HT-29 (cell line): ENCODE measurements around the gene RGS6. TPM values are rescaled to one million over a fixed set of nuclear protein-coding genes. Genes with fewer than 3 reads are reported as not detected.

ENCODE experiments used
- DNase-seq: peaks from one replicate; pipeline ENCODE4 v3.0.0-alpha.2; 2015; ENCODE audit warnings: low spot score
- total RNA-seq: library from RNA; depleted of rRNA; stranded (reverse); fragments of >200 nt; shearing (Covaris generic); gene quantifications from 2 replicates; pipeline ENCODE4 v1.2.3, GENCODE V29; 2014

Gene RGS6
- total RNA-seq, 1 experiment from 2014 or later = not detected

DNA sequence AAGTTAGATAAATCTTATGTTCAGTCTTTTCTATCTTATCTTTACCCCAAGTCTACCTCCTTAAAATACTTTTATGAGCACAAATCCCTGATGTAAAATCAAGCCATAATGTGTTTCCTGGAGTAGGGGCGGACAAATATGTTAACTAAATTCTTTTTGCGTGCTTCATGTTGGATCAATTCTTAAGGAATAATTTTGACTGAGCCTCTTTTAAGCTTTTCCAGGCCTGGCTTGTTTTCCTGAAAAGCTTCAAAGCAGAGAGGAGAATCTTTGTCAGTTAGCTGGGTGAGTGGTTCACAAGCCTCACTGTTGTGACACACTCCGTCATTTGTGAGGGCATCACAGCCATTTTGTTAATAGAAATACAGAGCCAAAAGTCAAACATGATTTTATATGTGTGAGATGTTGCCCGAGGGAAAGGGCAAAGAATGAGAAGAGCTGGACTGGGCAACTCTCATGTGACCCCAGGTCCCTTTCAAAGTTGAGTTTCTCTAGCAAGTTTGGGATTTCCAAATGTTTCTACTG is 468.9 kb downstream of the RGS6 start:
- no peak for DNase-seq

DNA sequence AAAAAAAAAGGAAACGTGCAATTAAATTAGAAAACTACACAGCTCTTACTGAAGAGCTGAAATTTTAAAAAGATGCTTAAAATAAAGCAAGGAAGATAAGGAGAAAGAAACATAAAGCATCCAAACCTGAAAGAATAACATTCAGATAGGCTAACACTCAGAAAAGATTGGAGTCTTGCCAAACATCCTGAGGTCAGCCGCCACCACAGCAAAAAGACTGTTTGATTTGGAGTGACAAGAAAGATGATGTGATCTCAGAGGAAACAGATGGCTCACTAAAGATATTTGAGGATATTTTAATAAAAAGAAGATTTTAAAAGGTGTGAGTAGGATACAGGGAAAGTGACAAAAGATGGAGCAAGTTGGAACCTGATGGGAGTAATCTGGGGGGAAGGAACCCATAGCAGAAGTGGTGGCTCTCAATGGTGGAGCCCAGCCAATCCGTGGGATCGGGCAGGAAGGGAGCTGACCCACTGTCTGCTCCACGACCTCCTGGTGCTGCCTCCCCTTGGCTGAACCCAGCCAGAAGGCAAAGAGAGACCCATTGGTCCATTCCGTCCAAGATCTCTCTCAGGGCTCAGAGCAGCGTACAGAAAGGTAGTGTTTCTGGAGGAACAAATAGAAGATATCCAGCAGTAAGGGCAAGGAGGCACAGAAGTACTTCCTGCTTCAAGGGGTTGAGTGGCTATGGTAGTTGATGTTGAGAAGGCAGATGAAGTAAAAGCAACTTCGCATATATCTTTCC is 469.6 kb downstream of the RGS6 start:
- no peak for DNase-seq

DNA sequence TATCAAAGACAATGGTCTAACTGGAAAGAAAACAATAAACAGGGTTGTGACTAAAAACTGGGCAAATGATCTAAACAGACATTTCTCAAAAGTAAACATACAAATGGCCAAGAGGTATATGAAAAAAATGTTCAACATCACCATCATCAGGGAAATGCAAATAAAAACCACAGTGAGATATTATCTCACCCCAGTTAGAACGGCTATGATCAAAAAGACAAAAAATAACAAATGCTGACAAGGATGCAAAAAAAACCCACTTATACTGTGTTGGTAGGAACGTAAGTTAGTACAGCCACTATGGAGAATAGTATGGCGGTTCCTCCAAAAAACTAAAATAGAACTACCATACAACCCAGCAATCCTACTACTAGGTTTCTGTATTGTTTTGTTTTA is 470.1 kb downstream of the RGS6 start:
- no peak for DNase-seq

DNA sequence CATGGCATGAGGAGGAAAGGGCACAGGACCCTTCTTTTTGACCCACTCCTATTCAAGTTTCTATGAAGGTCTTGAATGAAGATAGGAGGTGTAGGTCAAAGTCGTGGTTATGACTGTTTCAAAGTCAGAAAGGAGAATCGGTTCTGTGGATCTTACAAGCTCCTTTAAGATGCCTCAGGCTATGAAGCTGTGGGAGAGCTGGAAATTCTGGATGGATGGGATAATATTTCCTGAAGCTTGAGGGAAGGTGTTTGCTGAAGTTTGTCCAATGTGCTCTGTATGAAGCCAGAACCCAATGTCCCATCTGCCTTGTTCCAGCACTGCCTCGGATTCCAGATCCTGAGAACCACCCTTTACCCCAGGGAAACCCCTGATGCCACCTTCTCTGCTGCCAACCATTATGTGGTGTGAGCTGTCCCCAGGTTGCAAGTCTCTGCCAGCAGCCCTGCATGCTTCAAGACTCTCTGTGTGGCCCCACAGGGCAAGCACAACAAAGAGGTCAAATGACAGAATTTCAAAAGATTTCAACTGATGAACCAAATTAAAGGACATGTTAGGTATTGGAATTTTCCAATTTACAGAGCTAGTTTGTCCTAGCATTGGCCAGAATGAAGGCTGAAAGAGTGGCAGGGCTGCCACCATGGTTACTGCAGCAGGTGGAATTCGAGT is 472.0 kb downstream of the RGS6 start:
- no peak for DNase-seq

DNA sequence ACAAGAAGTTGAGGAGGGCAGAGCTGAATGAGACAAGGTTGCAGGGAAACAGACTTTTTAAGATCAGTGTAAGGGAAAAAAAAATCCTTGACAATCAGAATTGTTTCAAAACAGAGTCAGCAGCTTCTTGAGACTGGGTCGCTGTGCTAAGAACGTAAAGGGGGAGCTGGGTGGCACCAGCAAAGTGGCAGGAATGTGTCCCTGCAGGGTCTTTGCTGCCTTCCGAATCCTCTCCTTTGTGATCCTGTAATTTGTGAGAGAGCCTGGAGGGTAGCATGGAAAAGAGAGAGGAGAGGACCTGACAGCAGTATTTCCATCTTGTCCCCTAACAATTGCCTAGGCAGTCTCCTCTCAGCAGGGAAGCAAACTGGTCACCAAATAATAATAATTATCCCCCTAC is 472.8 kb downstream of the RGS6 start:
- DNase-seq = no peak

DNA sequence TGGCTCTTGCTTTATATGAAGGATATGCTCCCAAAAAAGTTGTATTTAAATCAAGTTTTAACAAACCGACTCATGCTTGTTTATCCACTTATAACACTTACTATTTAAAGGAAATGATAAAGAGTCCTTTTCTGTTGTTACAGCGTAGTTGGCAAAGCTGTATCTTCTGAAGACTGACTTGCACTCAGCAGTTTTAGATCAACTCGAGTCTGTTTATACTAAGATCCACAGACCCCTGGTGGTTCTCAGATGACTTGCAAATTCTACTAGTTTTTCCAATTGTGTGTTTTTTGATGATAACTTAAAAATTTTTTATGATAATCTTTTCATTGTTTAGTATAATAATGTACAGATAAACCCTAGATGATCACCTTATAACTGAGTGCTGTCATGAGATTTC is 475.8 kb downstream of the RGS6 start:
- DNase-seq = no peak

DNA sequence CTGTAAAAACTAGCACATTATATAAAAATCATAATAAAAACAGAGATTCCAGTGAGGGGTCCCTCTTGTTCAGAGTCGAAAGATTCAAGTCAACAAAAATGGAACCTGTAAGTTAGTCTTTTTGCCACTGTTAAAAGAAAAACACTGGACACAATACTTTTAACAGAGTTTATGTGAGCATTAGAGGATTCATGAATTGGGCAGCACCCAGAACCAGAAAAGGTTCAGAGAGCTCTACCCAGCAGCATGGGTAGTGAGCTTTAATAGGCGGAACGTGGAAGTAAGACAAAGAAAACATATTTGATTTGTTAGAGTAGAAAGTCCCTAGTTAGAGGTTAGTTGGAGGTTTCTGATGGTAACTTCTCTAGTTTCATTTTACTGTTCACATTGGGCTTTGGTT is 476.8 kb downstream of the RGS6 start:
- no peak for DNase-seq

DNA sequence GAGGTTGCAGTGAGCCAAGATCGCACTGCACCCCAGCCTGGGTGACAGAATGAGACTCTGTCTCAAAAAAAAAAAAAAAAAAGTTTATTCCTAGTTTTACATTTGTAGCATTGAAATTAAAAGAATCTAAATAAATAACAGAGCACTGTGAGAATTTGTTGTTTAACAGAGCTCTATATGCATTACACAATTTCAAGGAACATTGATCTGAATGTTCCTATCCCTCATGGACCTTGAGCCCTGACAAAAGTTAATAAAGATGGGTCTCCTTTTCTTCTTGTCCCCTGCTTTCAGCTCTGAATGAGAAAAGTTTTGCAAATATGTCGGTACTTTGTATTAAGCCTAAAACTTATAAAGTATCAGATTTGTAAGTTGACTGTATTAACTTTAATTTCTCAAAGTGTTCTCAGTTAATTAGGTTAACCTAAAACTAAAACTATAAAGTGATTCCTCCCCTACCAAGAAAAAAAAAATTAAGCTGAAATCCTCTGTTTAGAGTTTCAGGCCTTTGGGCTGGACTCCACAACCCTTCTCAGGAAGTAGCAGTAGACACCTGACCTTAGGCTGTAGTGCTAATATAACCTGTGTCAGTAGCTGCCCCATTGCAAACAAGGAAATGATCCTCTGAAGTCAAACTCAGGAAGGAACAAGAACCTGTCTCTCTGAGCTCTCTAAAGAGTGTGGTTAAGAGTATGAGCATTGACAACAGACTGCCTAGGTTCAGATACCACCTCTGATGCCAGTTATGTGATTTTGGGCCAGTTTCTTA is 484.0 kb downstream of the RGS6 start:
- no peak for DNase-seq

DNA sequence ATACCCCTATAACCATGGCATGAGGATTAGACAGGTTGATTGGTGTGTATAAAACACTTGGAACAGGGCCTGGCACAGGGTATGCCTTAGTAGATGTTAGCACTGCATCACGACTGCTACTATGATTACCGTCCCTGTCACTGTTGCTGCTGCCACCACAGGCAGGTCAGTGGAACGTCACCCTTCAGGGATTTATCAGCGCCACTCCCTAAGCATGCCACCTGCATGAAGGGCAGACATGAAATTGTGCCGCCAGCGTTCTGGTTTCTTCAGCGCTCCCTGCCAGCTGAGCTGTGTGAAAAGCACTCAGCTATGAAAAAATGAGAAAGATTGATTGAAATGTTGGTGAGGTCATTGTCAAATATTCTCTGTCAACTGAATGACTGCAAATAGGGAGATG is 484.7 kb downstream of the RGS6 start:
- peak; percentile 9 for DNase-seq

DNA sequence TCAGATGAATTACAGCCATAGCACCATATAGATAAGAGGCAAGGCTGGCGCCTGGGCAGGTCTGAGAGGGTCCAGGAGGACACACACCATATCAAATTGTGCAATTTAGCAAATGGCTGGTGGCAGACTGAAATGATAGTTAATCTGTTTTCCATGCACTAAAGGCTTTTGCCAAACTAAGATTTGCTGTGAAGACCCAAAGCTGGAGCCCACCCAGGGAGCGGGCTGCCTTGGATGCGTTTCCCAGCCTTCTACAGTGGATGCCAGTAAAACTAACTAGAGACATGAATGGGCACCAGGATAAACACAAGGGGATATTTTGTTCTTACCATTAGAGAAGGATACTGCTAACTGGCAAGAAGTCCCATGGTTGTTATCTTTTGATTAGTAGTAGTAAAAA is 486.6 kb downstream of the RGS6 start:
- no peak for DNase-seq

DNA sequence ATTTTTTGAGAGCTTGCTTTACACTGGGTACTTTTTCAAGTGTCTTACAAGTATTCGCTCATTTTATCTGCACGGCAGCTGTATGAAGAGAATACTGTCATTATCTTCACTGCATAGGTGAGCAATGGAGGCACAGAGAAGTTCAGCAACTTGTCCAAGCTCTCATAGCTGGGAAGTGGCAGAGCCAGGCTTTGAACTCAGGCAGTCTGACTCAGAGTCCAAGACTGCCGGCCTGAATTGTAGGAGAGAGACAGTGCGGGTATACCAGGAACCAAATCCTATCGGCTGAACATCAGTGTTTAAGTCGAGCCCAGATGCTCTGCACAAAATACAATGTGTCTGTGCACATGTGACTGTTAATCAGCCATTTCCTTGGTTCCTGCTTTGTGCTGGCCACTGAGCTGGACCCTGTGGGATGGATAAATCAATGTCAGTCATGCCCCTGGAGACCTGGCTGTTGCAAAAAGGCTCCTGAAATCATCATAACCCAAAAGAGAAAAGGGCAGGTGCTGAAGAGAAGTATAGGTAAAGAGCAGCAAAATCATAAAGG is 487.1 kb downstream of the RGS6 start:
- no peak for DNase-seq

DNA sequence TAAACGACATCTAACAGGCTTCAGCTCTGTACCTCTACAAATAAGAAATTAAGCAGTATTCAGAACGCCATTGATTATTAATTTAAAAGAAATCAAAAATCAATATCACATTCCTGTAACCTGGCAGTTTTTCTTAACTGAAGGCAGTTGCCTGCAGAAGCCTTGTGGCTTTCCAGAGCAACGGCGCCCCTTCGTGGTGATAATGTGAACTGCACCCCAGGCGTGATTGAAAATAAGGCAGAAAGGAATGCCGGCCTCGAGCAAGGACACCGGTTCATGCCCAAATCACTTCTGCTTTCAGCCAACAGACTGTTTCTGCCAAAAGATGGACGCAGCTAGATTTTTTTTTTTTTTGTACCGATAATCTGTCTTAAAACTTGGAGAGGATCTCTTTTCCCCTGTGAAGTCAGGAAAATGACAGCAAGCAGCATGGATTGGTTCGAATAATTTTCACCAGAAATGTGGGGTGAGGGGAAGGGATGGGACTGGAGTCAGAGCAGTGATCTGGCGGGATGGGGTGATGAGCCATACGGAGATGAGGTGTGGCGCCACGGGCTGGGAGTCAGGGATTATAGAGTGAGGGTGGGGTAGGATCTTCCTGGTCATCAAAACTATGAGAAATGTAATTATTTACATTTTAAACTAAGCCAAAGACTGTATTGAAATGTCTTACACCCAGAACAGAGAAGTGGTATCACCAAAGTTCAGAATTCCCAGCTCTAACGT is 488.7 kb downstream of the RGS6 start:
- peak; percentile 58 for DNase-seq

DNA sequence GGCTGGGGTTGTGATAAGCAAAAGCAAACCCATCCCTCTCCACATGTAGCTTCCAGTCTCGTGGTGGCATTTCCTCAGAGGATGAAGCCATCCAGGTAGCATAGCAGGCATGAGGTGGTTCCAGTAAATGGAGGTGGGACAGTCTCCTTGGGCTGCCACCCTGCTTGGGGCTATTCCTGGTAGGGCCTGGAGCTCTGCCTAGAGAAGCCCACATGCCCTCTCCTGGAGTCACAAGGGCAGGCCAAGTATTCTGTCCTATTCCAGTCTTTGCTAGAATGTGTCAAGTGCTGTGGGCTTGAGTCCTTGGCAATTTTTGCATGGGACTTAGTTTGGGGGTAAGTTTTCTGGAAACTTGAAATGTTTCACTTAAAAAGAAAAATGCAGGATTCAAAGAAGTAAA is 491.7 kb downstream of the RGS6 start:
- no peak for DNase-seq

DNA sequence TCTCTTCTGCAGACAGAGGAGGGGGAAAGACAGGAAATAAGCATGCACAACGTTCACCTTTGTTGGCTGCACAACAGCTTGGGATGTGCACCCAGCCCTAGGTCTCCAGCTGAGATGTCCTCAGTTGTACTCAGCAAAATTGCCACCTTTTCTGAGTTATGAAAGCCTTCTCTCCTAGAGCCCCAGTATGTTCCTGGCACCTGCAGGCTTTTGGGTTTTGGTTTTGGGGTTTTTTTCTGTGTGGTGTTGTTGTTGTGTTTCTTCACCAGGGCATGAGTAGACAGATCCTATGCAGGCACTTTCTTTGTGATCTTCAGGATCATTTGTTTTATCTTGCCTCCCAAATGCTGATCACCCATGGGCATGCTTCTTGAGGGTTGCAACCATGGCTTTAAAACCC is 498.2 kb downstream of the RGS6 start:
- no peak for DNase-seq

DNA sequence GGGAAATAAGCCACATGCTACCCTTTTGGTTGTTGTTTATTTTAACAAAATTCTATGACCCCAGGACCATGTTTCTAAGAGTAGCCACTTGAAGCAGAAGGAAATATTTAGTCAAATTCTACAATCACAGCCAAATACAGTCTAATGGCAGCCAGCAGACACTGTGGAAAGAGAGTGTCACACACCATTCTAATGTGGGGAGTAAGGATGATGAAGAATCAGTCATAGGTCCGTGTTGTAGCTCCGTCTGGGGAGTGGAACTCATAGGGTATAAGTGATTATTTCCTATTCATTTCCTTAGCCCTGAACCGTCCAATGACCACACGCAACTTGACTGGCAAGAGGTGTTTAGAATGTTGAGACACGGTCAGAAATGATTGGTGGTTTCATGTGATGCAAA is 500.5 kb downstream of the RGS6 start:
- DNase-seq = no peak

DNA sequence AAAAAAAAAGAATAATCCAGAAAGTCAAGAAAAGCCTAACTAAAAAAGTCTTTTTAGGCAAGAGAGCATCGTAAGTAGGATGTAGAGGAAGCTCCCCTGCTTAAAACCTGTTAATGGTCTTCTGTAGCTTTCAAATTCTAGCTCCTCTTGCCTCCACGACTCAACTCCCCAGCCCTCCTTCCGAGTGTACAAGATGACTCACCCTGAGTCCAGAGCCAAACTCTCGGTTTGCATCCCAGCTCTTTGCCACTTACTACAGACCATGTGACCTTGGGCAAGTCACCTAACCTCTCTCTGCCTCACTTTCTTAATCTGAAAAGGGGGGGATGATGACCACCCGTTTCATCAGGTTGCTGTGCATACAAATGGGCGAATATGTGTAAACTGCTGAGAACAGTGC is 501.3 kb downstream of the RGS6 start:
- no peak for DNase-seq

DNA sequence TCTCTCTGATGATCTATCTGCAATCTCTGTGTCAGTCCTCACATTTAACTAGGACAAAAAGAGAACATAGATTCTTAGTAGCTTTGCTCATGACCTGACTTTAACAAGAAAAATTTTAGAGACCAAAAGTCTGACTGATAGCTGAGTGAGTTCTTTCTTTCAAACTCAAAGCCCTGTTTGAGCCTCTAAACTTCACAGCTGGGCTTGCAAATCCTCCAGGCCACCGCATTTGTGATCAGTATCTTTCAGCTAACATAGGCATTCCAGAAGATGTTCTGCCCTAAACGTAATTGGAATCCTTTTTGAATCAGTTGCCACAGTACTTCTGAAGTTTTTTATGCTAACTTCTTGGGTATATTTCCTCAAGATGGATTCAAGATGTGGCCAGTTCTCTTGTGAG is 502.6 kb downstream of the RGS6 start:
- DNase-seq = no peak

DNA sequence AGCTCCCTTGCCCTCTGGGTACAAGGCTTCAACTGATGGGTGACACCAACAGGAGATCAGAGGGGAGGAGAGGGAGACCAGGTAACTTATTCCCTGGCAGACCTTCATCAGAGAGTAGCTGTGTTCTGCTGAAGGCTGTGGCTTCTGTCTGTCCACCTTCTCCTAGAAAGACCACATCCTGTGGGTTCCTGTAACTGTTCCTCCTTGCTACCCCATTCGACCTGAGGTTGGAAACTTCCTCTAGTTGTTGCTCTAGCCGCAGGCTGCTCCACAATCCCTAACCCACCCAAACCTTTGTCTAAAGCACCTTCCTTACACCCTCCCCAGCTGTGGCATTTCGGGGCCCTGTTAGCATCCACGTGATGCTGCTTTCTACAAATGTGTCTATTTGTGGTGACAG is 507.5 kb downstream of the RGS6 start:
- DNase-seq = no peak

DNA sequence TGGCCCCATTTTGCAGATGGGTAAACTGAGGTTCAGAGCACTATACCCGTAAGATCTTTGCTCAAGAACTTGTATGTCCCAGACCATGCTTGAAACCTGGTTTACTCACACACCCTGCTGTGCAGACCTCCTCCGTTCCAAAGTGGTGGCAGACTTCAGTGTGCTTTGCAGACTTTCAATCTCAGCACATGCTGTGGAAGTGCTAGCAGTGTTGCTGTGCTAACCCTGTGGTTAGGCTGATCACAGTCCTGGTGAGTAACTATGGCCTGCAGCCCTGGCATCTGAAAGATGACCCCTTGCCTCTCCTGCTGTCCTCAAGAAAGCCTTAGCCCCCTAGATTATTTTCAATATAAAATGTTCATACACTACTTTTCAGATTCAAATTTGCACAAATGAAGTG is 511.0 kb downstream of the RGS6 start:
- no peak for DNase-seq

DNA sequence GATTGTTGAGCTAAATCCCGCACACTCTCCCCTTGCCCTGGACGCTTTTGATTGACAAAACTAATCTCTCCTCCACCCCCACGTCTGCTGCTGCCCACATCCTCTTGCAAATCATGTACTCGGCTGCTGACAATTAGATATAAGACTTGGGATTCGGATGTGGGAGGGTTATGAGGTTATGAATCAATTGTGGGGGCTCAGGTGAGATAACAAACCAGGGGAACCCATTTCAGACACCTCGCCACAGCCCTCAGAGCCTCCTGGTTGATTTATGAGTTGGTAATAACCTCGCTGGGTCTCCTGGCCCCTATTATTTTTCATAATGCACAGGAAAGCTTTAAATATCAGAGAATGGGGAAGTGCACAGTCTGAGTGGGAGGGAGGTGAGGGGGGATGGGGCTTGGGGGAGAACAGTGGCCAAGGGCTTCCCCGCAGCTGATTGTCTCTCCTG is 511.8 kb downstream of the RGS6 start:
- no peak for DNase-seq

DNA sequence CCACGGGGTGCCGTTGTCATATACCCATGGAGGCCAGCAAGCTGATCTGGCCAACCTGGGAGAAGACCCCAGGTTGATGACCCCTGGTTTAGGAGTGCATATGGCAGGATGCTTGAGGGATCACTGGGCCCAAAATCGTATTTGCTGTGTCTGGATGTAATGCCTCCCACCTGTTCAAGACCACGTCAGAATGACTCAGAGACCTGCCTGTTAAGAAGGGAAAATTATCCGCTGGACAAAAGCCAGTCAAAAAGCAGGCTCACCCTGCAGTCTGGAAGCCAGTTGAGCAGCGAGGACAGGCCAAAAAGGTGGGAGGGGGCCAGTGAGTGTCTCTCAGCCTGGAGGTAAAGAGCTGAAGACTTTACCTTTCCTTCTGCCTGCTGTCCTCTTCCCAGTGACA is 512.5 kb downstream of the RGS6 start:
- DNase-seq = no peak

DNA sequence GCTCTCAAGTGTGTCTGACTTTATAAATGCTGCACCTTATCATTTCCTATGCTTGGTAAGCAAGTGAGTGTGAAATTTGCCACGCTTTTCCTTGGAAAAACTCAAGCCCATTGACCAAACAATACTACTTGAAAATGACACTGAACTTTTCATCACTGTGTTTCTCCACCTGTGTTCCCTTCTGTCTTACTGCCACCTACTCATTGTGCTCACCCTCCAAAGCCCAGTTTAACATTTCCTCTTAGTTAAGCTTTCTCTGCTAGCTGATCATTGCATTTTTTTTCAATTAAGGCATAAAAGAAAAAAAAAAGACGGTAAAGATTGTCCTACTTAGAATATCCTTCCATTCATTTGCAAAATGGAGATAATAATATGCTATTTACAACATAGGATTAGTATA is 516.0 kb downstream of the RGS6 start:
- no peak for DNase-seq
